Measurements from ENCODE around the gene ZSCAN29.

DNA sequence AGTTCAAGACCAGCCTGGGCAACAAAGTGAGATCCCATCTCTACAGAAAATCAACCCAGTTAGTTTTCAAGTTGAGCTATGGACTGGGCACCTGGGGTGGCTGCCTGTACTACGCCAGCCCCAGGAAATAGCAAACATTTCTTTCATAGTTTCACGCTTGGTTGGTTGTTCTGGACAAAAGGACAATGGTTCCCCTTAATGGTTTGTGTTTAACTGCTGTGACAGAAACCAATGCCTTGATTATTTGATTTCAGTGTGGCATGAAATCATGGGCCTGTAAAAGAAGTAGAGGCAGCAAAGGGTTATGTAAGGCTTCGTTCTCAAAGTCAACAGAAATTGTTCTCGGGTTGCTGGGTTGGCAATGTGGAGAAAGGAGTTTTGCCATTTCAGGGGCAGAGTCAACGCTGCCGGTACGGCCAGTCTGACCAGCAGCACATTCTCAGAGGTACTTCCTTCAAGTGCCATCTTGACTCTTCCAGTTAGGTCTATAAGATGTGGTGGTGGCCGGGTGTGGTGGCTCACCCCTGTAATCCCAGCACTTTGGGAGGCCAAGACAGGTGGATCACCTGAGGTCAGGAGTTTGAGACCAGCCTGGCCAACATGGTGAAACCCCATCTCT, 53.2 kb downstream of the ZSCAN29 start:
- no peak for TF ChIP-seq POLR2A (IDR thresholded peaks at IDR 0.05)
- TF ChIP-seq, protein P1, sequence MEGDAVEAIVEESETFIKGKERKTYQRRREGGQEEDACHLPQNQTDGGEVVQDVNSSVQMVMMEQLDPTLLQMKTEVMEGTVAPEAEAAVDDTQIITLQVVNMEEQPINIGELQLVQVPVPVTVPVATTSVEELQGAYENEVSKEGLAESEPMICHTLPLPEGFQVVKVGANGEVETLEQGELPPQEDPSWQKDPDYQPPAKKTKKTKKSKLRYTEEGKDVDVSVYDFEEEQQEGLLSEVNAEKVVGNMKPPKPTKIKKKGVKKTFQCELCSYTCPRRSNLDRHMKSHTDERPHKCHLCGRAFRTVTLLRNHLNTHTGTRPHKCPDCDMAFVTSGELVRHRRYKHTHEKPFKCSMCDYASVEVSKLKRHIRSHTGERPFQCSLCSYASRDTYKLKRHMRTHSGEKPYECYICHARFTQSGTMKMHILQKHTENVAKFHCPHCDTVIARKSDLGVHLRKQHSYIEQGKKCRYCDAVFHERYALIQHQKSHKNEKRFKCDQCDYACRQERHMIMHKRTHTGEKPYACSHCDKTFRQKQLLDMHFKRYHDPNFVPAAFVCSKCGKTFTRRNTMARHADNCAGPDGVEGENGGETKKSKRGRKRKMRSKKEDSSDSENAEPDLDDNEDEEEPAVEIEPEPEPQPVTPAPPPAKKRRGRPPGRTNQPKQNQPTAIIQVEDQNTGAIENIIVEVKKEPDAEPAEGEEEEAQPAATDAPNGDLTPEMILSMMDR (IDR thresholded peaks at IDR 0.05): no peak

All from adrenal gland (tissue), 5 donors.